H1 (cell line): ENCODE measurements around the gene ARHGAP4. TPM values are rescaled to one million over a fixed set of nuclear protein-coding genes. Genes with fewer than 3 reads are reported as not detected.
A peak's percentile ranks its signal among the peaks of the same experiment; 100 is the strongest.

ENCODE experiments used
- CTCF ChIA-PET: fragments of 300-600 bp; sonication (Branson Sonifier 250); formaldehyde crosslinking; loops from one replicate; lab custom pipeline; 2021; ENCODE audit not compliant: partially characterized antibody; lab: Charles Lee
- POLR2A ChIA-PET: fragments of 300-600 bp; sonication (Branson Sonifier 250); formaldehyde crosslinking; loops from one replicate; lab custom pipeline; 2021; ENCODE audit warnings: inconsistent platforms; ENCODE audit not compliant: partially characterized antibody; lab: Charles Lee
- DNase-seq, 2 experiments: peaks; one replicate each; pipeline versions ENCODE4 v3.0.0 to v3.0.0-alpha.2; 2010 to 2022; ENCODE audit warnings: low spot score in 2 of 2, low read depth in 1 of 2, mixed read lengths in 1 of 2
- FAIRE-seq: peaks from 2 replicates; lab custom pipeline; 2011; peaks lifted over from hg19 to GRCh38; lab: Jason Lieb, UNC
- H2AFZ ChIP-seq: 2 replicates; pipeline ENCODE4 v1.8.1; 2012; ENCODE audit warnings: low read length, inconsistent platforms
- H2AK5ac ChIP-seq: 2 replicates; pipeline ENCODE4 v1.6.1; 2013; ENCODE audit warnings: low read depth, low read length
- H2BK120ac ChIP-seq: replicated peaks from 2 replicates; pipeline ENCODE3; 2013; ENCODE audit warnings: low read depth, low read length, inconsistent platforms
- H2BK12ac ChIP-seq: 2 replicates; pipeline ENCODE4 v1.6.1; 2013; ENCODE audit warnings: low read depth, low read length
- H2BK15ac ChIP-seq: 2 replicates; pipeline ENCODE4 v1.6.1; 2013; ENCODE audit warnings: low read length
- H2BK20ac ChIP-seq: 2 replicates; pipeline ENCODE4 v1.6.1; 2013; ENCODE audit warnings: low read length
- H2BK5ac ChIP-seq: 2 replicates; pipeline ENCODE4 v1.6.1; 2013; ENCODE audit warnings: low read depth, low read length
- H3K14ac ChIP-seq: 2 replicates; pipeline ENCODE4 v1.6.1; 2013; ENCODE audit warnings: inconsistent platforms; ENCODE audit not compliant: insufficient read length
- H3K18ac ChIP-seq: 2 replicates; pipeline ENCODE4 v1.6.1; 2013; ENCODE audit warnings: low read length; ENCODE audit errors: extremely low read depth
- H3K23ac ChIP-seq: 2 replicates; pipeline ENCODE4 v1.6.1; 2013; ENCODE audit warnings: inconsistent platforms; ENCODE audit not compliant: insufficient read length
- H3K23me2 ChIP-seq: 2 replicates; pipeline ENCODE4 v1.6.1; 2013; ENCODE audit warnings: low read depth, low read length
- H3K27ac ChIP-seq: 2 replicates; pipeline ENCODE4 v1.6.1; 2011; ENCODE audit warnings: low read depth, low read length, inconsistent platforms
- H3K27me3 ChIP-seq, 4 experiments: replicated peaks in 1 of 4; 1 replicate in 1 of 4; 2 replicates in 3 of 4; pipeline versions ENCODE4 v1.6.1 to v1.8.1; 2011 to 2013; ENCODE audit warnings: low read length in 3 of 4, mild to moderate bottlenecking in 3 of 4, inconsistent platforms in 2 of 4, mixed read lengths in 2 of 4, moderate library complexity in 1 of 4; ENCODE audit not compliant: control insufficient read depth in 3 of 4, insufficient read depth in 3 of 4; ENCODE audit errors: extremely low read depth in 1 of 4
- H3K36me3 ChIP-seq, 4 experiments: 2 replicates each; pipeline versions ENCODE4 v1.6.1 to v1.8.1; 2011 to 2013; ENCODE audit warnings: mild to moderate bottlenecking in 4 of 4, low read length in 3 of 4, moderate library complexity in 2 of 4, control low read depth in 1 of 4, inconsistent platforms in 1 of 4; ENCODE audit not compliant: insufficient read depth in 4 of 4, control insufficient read depth in 2 of 4
- H3K4ac ChIP-seq: replicated peaks from 2 replicates; pipeline ENCODE3; 2013; ENCODE audit warnings: low read length, low read depth, mixed read lengths, inconsistent platforms; ENCODE audit not compliant: insufficient read length
- H3K4me1 ChIP-seq, 4 experiments: replicated peaks in 1 of 4; 1 replicate in 1 of 4; 2 replicates in 3 of 4; pipeline versions ENCODE4 v1.6.1 to v1.8.1; 2011 to 2013; ENCODE audit warnings: low read length in 3 of 4, inconsistent platforms in 2 of 4, mixed read lengths in 1 of 4; ENCODE audit not compliant: insufficient read depth in 4 of 4, control insufficient read depth in 3 of 4
- H3K4me2 ChIP-seq, 2 experiments: 2 replicates each; pipeline versions ENCODE4 v1.6.1 to v1.8.1; 2011 to 2013; ENCODE audit warnings: low read depth in 2 of 2, low read length in 2 of 2, control low read depth in 1 of 2, inconsistent platforms in 1 of 2, mild to moderate bottlenecking in 1 of 2; ENCODE audit not compliant: insufficient read depth in 1 of 2
- H3K4me3 ChIP-seq, 4 experiments: fragments of 200-600, 300-600 bp in 1 of 4; sonication (generic), shearing (Covaris generic), sonication (Bioruptor Twin) in 1 of 4; 2 replicates each; pipeline versions ENCODE4 v1.5.1 to v1.8.1; 2011 to 2016; ENCODE audit warnings: low read length in 4 of 4, low read depth in 3 of 4, control low read depth in 2 of 4, inconsistent platforms in 2 of 4, mild to moderate bottlenecking in 2 of 4, mixed read lengths in 1 of 4, moderate library complexity in 1 of 4; ENCODE audit not compliant: insufficient read depth in 2 of 4; ENCODE audit errors: extremely low read depth in 1 of 4
- H3K56ac ChIP-seq: replicated peaks from 2 replicates; pipeline ENCODE3; 2013; ENCODE audit warnings: low read depth, mild to moderate bottlenecking, mixed read lengths, low read length, inconsistent platforms; ENCODE audit not compliant: insufficient read length
- H3K79me1 ChIP-seq: 2 replicates; pipeline ENCODE4 v1.6.1; 2013; ENCODE audit warnings: low read depth, low read length, control low read depth
- H3K79me2 ChIP-seq, 2 experiments: 2 replicates each; pipeline versions ENCODE4 v1.6.1 to v1.8.1; 2012 to 2013; ENCODE audit warnings: low read length in 2 of 2, mild to moderate bottlenecking in 2 of 2, inconsistent platforms in 1 of 2; ENCODE audit not compliant: insufficient read depth in 2 of 2, control insufficient read depth in 1 of 2
- H3K9ac ChIP-seq, 4 experiments: replicated peaks in 1 of 4; 1 replicate in 1 of 4; 2 replicates in 3 of 4; pipeline versions ENCODE4 v1.6.1 to v1.8.1; 2011 to 2013; ENCODE audit warnings: low read depth in 3 of 4, low read length in 3 of 4, control low read depth in 2 of 4, mild to moderate bottlenecking in 2 of 4, moderate library complexity in 2 of 4, inconsistent platforms in 1 of 4; ENCODE audit errors: extremely low read depth in 1 of 4
- H3K9me3 ChIP-seq, 2 experiments: 2 replicates each; pipeline versions ENCODE4 v1.6.1 to v1.8.1; 2012 to 2013; ENCODE audit warnings: mild to moderate bottlenecking in 2 of 2, moderate library complexity in 2 of 2, control low read depth in 1 of 2, inconsistent platforms in 1 of 2, low read depth in 1 of 2, low read length in 1 of 2, mixed read lengths in 1 of 2; ENCODE audit not compliant: insufficient read depth in 2 of 2
- H4K20me1 ChIP-seq, 2 experiments: replicated peaks in 1 of 2; 2 replicates each; pipeline versions ENCODE3 to v1.8.1; 2011 to 2013; ENCODE audit warnings: inconsistent platforms in 2 of 2, low read length in 2 of 2, mild to moderate bottlenecking in 1 of 2; ENCODE audit not compliant: insufficient read depth in 2 of 2, control insufficient read depth in 1 of 2
- H4K5ac ChIP-seq: 2 replicates; pipeline ENCODE4 v1.6.1; 2013; ENCODE audit warnings: low read length, low read depth, mixed read lengths, inconsistent platforms; ENCODE audit not compliant: insufficient read length
- H4K8ac ChIP-seq: 2 replicates; pipeline ENCODE4 v1.8.0; 2013; ENCODE audit warnings: mild to moderate bottlenecking, moderate library complexity, low read length, inconsistent platforms; ENCODE audit not compliant: insufficient read depth; ENCODE audit errors: extremely low read depth
- H4K91ac ChIP-seq: replicated peaks from 2 replicates; pipeline ENCODE3; 2013; ENCODE audit warnings: low read length, mixed read lengths, inconsistent platforms; ENCODE audit not compliant: insufficient read length
- FOSL1 ChIP-seq: IDR thresholded peaks from 2 replicates; pipeline ENCODE4 v1.6.1; 2011; ENCODE audit warnings: mild to moderate bottlenecking, low read depth, low read length, moderate library complexity; ENCODE audit not compliant: insufficient read depth
- SIRT6 ChIP-seq: IDR thresholded peaks from one replicate; pipeline ENCODE4 v1.7.1; 2012; ENCODE audit warnings: low read length, inconsistent platforms
- WGBS, 2 experiments: shearing (Covaris generic) in 1 of 2; methylation state at CpG; one replicate each; pipeline versions ENCODE4 v1.1.6 to v1.1.7; 2013 to 2015; ENCODE audit warnings: low lambda C conversion rate in 2 of 2, mixed read lengths in 2 of 2, inconsistent platforms in 1 of 2, low coverage in 1 of 2, missing lambda C conversion rate in 1 of 2; ENCODE audit not compliant: insufficient replicate concordance in 2 of 2, insufficient coverage in 1 of 2, insufficient read length in 1 of 2; ENCODE audit errors: extremely low coverage in 1 of 2, missing lambda C conversion rate in 1 of 2; 5-methylcytosine and 5-hydroxymethylcytosine counted together
- polyA plus RNA-seq, 7 experiments: library from polyadenylated mRNA; depleted of rRNA in 3 of 7; stranded (reverse) in 5 of 7; unstranded in 2 of 7; fragments of >200 nt in 5 of 7; fragments of 200-250 nt in 2 of 7; gene quantifications; 1 replicate in 5 of 7; 2 replicates in 1 of 7; 4 replicates in 1 of 7; pipeline versions ENCODE4 v1.2.1 to v1.2.3, GENCODE V29; 2011 to 2013; ENCODE audit warnings: missing spikeins in 2 of 7, mixed read lengths in 2 of 7
- total RNA-seq: library from RNA; stranded (reverse); fragmentation: NEBNext Ultra II Directional; extraction: Animal tissue kit (Norgen Biotek cat#: 25700); gene quantifications from 2 replicates; pipeline ENCODE4 v1.2.1, GENCODE V29; 2021
- TF ChIP-seq, protein P1 (sequence below), 3 experiments: IDR thresholded peaks; 1 replicate in 2 of 3; 2 replicates in 1 of 3; pipeline versions ENCODE4 v1.5.1 to v1.6.1; 2011; ENCODE audit warnings: low read length in 3 of 3, mild to moderate bottlenecking in 3 of 3, inconsistent platforms in 2 of 3, low read depth in 1 of 3, moderate library complexity in 1 of 3; ENCODE audit not compliant: insufficient read depth in 1 of 3; ENCODE audit errors: control extremely low read depth in 1 of 3

The ARHGAP4 gene
- total and polyA plus RNA-seq, 2 of the 8 experiments (the other 6 are each of a cell fraction or from before 2014, with no cell fraction given): 23.9 to 26.0 TPM

DNA sequence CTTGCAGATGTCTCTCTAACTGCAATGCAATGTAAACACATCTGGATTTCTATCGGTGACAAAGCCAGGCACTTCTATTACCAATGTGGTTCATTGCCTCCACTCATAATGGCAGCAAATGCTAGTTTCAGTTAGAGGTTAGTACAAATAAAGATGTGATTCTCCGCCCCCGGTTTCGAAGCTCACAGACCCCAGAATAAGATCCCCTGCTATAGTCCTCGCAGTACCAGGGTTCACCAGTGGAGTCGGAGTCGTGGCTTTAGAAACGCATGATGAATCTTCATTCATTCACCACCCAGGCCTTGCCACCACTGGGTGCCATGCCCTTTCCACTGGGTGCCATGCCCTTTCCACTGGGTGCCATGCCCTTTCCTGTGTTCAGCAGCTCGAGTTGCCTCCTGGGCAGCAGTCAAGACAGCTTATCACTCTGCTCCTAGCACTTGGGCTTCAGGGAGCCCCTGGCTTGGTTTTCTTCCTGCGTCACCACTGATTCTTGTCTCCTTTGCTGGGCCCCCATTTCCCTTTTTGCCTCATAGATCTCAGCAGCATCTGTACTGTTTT, 12.2 kb upstream of the ARHGAP4 start:
- no peak overlapping the region for H3K27ac ChIP-seq
- H2BK12ac ChIP-seq: no peak overlapping the region
- H2BK120ac ChIP-seq: no peak overlapping the region
- no peak for DNase-seq
- ChIA-PET POLR2A (interaction anchor here (1.4 to 18.9 kb wide), 3 partner anchors 14 to 33 kb away, joined by 3 to 231 read pairs (median 3); partner anchors contain the start of gene ARHGAP4), CTCF (interaction anchor here (0.8 to 19.6 kb wide), 7 partner anchors 9 to 30 kb away, joined by 3 to 272 read pairs (median 4); partner anchors contain the start of genes ARHGAP4 and RENBP)
- H3K4me1 ChIP-seq: peaks cover 4 to 11% (median 8%) of the 10 kb centered on the region in 4 experiments
- no peak overlapping the region for H2AK5ac ChIP-seq
- no peak overlapping the region for H4K91ac ChIP-seq
- H3K56ac ChIP-seq: no peak overlapping the region
- TF ChIP-seq FOSL1: no peak
- no peak for TF ChIP-seq SIRT6
- TF ChIP-seq, protein P1, sequence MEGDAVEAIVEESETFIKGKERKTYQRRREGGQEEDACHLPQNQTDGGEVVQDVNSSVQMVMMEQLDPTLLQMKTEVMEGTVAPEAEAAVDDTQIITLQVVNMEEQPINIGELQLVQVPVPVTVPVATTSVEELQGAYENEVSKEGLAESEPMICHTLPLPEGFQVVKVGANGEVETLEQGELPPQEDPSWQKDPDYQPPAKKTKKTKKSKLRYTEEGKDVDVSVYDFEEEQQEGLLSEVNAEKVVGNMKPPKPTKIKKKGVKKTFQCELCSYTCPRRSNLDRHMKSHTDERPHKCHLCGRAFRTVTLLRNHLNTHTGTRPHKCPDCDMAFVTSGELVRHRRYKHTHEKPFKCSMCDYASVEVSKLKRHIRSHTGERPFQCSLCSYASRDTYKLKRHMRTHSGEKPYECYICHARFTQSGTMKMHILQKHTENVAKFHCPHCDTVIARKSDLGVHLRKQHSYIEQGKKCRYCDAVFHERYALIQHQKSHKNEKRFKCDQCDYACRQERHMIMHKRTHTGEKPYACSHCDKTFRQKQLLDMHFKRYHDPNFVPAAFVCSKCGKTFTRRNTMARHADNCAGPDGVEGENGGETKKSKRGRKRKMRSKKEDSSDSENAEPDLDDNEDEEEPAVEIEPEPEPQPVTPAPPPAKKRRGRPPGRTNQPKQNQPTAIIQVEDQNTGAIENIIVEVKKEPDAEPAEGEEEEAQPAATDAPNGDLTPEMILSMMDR (IDR thresholded peaks at IDR 0.05; ENCODE audit: control extremely low read depth in 1 of 3, insufficient read depth in 1 of 3, low read depth in 1 of 3, low read length in 3 of 3): peak in 1 of 3 experiments; percentile 1; a peak in 1 of 4 replicates
- H2AFZ ChIP-seq: no peak overlapping the region
- no peaks in the 10 kb centered on the region for H3K9me3 ChIP-seq
- no peaks in the 10 kb centered on the region for H3K79me1 ChIP-seq
- 94% methylated on average over 10 of the region's 10 CpGs; no CpG with 5 or more reads in 1 of the 2 experiments for WGBS, 2 experiments
- no peak overlapping the region for H2BK5ac ChIP-seq
- no peak overlapping the region for H3K4me2 ChIP-seq
- H3K4ac ChIP-seq: no peak overlapping the region
- H4K8ac ChIP-seq: no peak overlapping the region
- H3K27me3 ChIP-seq: no peaks in the 10 kb centered on the region
- peaks cover 0 to 3% of the 10 kb centered on the region in 2 experiments for H4K20me1 ChIP-seq
- peaks cover 0 to 9% of the 10 kb centered on the region in 2 experiments; a peak in 2 of 4 replicates for H3K79me2 ChIP-seq
- H3K9ac ChIP-seq: no peak overlapping the region
- no peak overlapping the region for H4K5ac ChIP-seq
- no peak overlapping the region for H3K4me3 ChIP-seq
- no peak for FAIRE-seq
- H2BK15ac ChIP-seq: no peak overlapping the region
- H3K36me3 ChIP-seq: no peaks in the 10 kb centered on the region
- no peak overlapping the region for H2BK20ac ChIP-seq
- 0 out of 2 replicates have a peak, but pooled peaks cover 2% of the 10 kb centered on the region for H3K23me2 ChIP-seq
- no peak overlapping the region for H3K18ac ChIP-seq
- H3K14ac ChIP-seq: no peak overlapping the region
- H3K23ac ChIP-seq: no peak overlapping the region
